Bronchial epithelial cell (primary cell): Measurements from ENCODE around the gene FKBP15. TPM values are rescaled to one million over a fixed set of nuclear protein-coding genes. Genes with fewer than 3 reads are reported as not detected.

ENCODE experiments used
- DNase-seq: peaks from one replicate; pipeline ENCODE4 v3.0.0-alpha.2; 2010; ENCODE audit warnings: low read depth
- FAIRE-seq: peaks from 2 replicates; lab custom pipeline; 2011; peaks lifted over from hg19 to GRCh38; lab: Jason Lieb, UNC
- H3K27me3 ChIP-seq: 2 replicates; pipeline ENCODE4 v1.5.1; 2011; ENCODE audit warnings: low read length; ENCODE audit not compliant: control insufficient read depth, insufficient read depth
- H3K36me3 ChIP-seq: 2 replicates; pipeline ENCODE4 v1.5.1; 2011; ENCODE audit warnings: low read length; ENCODE audit not compliant: control insufficient read depth, insufficient read depth
- H3K4me3 ChIP-seq: 2 replicates; pipeline ENCODE4 v1.5.1; 2011; ENCODE audit warnings: mild to moderate bottlenecking, low read depth, low read length, control low read depth
- total RNA-seq: library from RNA; depleted of rRNA; stranded (reverse); fragments of >200 nt; gene quantifications from 2 replicates; pipeline ENCODE4 v1.2.1, GENCODE V29; 2014
- TF ChIP-seq, protein P1 (sequence below): IDR thresholded peaks from 2 replicates; pipeline ENCODE4 v1.5.1; 2011; ENCODE audit warnings: mild to moderate bottlenecking, moderate library complexity, low read length, control low read depth, inconsistent platforms; ENCODE audit not compliant: insufficient read depth, severe bottlenecking

The FKBP15 gene
- total RNA-seq, 1 donor from 2014 or later = 11.1 TPM

DNA sequence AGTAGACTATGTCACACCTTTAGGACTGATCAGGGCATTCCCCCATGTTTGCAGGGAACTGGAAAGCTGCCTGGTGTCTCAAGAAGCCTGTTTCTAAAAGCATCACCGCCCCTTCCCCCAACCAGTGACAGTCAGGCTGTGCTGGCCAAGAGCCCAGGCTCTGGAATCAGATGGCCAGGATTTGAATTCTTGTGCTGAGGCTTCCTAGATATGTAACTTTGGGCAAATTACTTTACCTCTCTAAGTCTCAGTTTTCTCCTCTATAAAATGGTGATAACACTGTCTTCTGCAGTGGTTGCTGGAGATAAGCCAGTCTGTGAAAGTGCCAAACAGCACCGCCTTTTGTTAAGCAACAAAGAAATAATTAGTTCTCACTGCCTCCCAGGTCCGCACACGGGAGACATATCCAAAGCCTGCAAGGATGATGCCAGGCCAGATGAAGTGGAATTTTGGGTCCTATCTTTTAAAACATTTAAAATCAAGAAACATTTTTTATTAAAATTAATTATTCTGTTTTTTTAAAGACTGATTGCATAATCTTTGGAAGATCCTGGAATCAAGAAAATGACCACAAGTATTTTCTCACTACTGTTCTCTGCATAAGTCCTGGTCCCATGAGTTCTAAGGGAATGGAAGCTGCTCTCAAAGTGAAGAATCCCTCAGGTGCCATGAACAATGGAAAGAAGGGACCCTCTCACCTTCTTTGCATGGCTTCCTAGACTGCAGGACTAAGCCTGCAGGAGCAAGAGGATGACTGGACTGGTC lies 56.4 kb downstream of the FKBP15 start:
- DNase-seq (no peak), FAIRE-seq (peak; percentile 28)
- Histone ChIP-seq H3K27me3 (no peaks in the 10 kb centered on the region), H3K4me3 (no peak overlapping the region), H3K36me3 (peaks cover 42% of the 10 kb centered on the region)
- TF ChIP-seq, protein P1, sequence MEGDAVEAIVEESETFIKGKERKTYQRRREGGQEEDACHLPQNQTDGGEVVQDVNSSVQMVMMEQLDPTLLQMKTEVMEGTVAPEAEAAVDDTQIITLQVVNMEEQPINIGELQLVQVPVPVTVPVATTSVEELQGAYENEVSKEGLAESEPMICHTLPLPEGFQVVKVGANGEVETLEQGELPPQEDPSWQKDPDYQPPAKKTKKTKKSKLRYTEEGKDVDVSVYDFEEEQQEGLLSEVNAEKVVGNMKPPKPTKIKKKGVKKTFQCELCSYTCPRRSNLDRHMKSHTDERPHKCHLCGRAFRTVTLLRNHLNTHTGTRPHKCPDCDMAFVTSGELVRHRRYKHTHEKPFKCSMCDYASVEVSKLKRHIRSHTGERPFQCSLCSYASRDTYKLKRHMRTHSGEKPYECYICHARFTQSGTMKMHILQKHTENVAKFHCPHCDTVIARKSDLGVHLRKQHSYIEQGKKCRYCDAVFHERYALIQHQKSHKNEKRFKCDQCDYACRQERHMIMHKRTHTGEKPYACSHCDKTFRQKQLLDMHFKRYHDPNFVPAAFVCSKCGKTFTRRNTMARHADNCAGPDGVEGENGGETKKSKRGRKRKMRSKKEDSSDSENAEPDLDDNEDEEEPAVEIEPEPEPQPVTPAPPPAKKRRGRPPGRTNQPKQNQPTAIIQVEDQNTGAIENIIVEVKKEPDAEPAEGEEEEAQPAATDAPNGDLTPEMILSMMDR = no peak

DNA sequence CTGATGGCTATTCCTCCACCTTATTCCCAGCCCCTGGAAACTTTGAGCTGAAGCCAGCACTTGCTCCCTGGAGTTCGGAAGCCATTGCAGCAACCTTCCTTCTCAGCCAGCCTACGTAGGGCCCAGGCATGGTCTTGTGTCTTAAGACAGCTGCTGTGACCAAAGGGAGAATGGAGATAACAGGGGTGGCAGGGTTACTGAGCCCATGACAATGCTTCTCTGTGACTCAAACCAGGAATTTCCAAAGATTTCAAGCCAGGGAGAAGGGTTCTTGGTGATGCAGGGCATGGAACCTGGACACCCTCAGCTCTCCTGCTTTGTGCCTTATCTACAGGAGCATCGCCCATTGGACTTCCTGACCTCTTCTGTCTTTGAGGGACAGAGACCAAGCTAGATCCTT lies 58.1 kb downstream of the FKBP15 start:
- H3K36me3 ChIP-seq = peaks cover 37% of the 10 kb centered on the region
- H3K27me3 ChIP-seq = no peaks in the 10 kb centered on the region
- FAIRE-seq (no peak), DNase-seq (no peak)
- H3K4me3 ChIP-seq = no peak overlapping the region
- TF ChIP-seq, protein P1 = no peak

DNA sequence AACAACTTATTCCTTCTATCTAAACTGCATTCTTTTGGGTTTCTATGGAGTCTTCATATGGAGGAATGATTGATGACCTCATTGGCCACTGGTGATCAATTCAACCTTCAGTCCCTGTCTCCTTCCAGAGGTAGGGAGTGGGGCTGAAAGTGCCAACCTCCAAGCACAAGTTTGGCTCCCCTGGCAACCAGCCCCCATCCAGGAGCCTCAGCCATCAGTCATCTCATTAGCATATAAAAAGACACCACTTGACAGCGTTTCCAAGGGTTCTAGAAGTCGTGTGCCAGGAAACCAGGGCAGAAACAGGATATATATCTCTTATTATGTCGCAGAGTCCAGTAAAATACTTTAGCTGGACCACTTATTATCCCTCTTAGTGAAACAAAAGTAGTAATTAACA lies 60.5 kb downstream of the FKBP15 start:
- TF ChIP-seq, protein P1 = no peak
- no peak for FAIRE-seq
- H3K27me3 ChIP-seq = no peaks in the 10 kb centered on the region
- DNase-seq = peak; percentile 28
- no peak overlapping the region for H3K4me3 ChIP-seq
- peaks cover 29% of the 10 kb centered on the region for H3K36me3 ChIP-seq

DNA sequence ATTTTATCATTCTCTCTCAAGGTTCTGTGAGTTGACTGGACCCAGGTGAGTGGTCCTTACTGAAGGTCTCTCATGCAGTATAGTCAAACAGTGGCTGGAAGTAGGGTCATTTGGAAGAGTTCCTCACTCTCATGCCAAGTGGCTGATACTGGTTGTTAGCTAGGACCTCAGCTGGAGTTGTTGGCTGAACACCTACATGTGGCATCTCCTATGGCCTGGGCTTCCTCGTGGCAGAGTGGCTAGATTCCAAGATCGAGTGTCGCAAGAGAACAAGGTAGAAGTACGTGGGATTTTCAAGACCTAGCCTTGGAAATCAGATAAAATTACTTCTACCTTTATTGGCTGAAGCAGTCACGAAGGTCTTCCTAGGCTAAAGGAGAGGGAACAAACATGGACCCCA lies 62.6 kb downstream of the FKBP15 start:
- DNase-seq (no peak), FAIRE-seq (no peak)
- no peaks in the 10 kb centered on the region for H3K27me3 ChIP-seq
- TF ChIP-seq, protein P1 = no peak
- H3K36me3 ChIP-seq = peaks cover 26% of the 10 kb centered on the region
- H3K4me3 ChIP-seq = no peak overlapping the region

DNA sequence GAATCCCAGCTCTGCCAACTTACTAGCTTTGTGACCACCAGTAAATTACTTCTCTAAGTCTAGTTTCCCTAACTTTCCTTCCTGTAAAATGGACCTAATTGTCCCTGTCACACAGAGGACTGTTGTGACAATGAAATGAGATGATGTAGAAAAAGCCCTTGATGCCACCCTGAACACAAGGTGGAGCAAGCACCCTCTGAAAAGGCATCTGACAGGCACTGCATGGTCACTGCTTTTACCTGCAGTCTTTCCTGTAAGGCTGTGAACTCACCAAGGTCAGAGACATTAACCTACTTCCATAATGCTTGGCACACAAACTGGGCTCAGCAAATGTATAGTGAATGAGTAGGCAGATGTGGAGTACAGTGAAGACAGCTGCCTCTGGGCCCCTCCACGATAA lies 64.2 kb downstream of the FKBP15 start:
- H3K27me3 ChIP-seq = no peaks in the 10 kb centered on the region
- TF ChIP-seq, protein P1 = no peak
- FAIRE-seq = no peak
- no peak overlapping the region for H3K4me3 ChIP-seq
- no peak for DNase-seq
- peaks cover 16% of the 10 kb centered on the region for H3K36me3 ChIP-seq
